Naive thymus-derived CD8-positive, alpha-beta T cell (primary cell): ENCODE results near the gene MRPL17. TPM values are rescaled to one million over a fixed set of nuclear protein-coding genes. Genes with fewer than 3 reads are reported as not detected.
A peak's percentile ranks its signal among the peaks of the same experiment; 100 is the strongest.

Experiments used
- ATAC-seq, 2 donors: fragments of 150-1000 bp; cut with Tn5 transposase in 1 of 2; sonication (Bioruptor Pico), chemical (Tn5 transposase) in 1 of 2; 1 replicate in 1 of 2; 2 replicates in 1 of 2; pipeline ENCODE4 v1.10.0; 2021; ENCODE audit warnings: mild to moderate bottlenecking in 2 of 2, moderate library complexity in 2 of 2
- POLR2A ChIA-PET: fragments of 350-600 bp; sonication (Branson Sonifier 250); formaldehyde crosslinking; loops from one replicate; lab custom pipeline; 2021; ENCODE audit warnings: antibody characterized with exemption; lab: Charles Lee
- DNase-seq, 10 donors: peaks; one replicate each; pipeline versions ENCODE4 v3.0.0 to v3.0.0-alpha.2; 2020 to 2022
- H3K27ac Mint-ChIP-seq, 10 donors: one replicate each; pipeline ENCODE4 v1.8.0; 2020 to 2022; ENCODE audit warnings: mild to moderate bottlenecking in 10 of 10, mixed read lengths in 10 of 10, moderate library complexity in 4 of 10, inconsistent platforms in 1 of 10
- H3K27me3 Mint-ChIP-seq, 5 donors: one replicate each; pipeline ENCODE4 v1.8.0; 2021 to 2022; ENCODE audit warnings: mixed read lengths in 5 of 5
- H3K36me3 Mint-ChIP-seq, 3 donors: one replicate each; pipeline ENCODE4 v1.8.0; 2020 to 2022; ENCODE audit warnings: mixed read lengths in 3 of 3, mild to moderate bottlenecking in 2 of 3, inconsistent platforms in 1 of 3
- H3K4me1 Mint-ChIP-seq, 4 donors: one replicate each; pipeline ENCODE4 v1.8.0; 2021 to 2022; ENCODE audit warnings: mixed read lengths in 4 of 4
- H3K4me3 Mint-ChIP-seq, 10 donors: one replicate each; pipeline ENCODE4 v1.8.0; 2020 to 2022; ENCODE audit warnings: mild to moderate bottlenecking in 10 of 10, mixed read lengths in 10 of 10, moderate library complexity in 6 of 10, inconsistent platforms in 1 of 10
- H3K9me3 Mint-ChIP-seq, 9 donors: one replicate each; pipeline ENCODE4 v1.8.0; 2020 to 2022; ENCODE audit warnings: mixed read lengths in 9 of 9, mild to moderate bottlenecking in 3 of 9, inconsistent platforms in 1 of 9, moderate library complexity in 1 of 9
- polyA plus RNA-seq, 3 donors: library from polyadenylated mRNA; unstranded; fragments of 300-500 nt; fragmentation: Illumina TruSeq; gene quantifications; one replicate each; pipeline ENCODE4 v1.2.3, GENCODE V29; 2021
- total RNA-seq, 8 experiments: library from RNA in 2 of 8; stranded (reverse) in 2 of 8; gene quantifications; one replicate each; pipeline ENCODE4 v1.2.3 and lab custom pipeline; 2021 to 2026

MRPL17 gene
- total and polyA plus RNA-seq, 5 experiments from 2014 or later = 16.2 to 30.1 (median 23.6) TPM

GRCh38 chr11:6664551-6664950, 18.6 kb downstream of the MRPL17 start:
- Mint-ChIP-seq H3K27me3 (no peaks in the 10 kb centered on the region), H3K27ac (peak overlapping the region in 3 of 10 donors; percentile 34 to 91 (median 47)), H3K4me3 (no peak overlapping the region), H3K36me3 (no peaks in the 10 kb centered on the region), H3K4me1 (peaks cover 22 to 39% (median 34%) of the 10 kb centered on the region in 4 donors), H3K9me3 (peaks cover 0 to 9% (median 0%) of the 10 kb centered on the region in 9 donors)
- POLR2A ChIA-PET = interaction anchor here (1.2 to 1.4 kb wide), 2 partner anchors 37 to 45 kb away, joined by 4 read pairs; partner anchors contain the start of gene TPP1
- DNase-seq (no peak), ATAC-seq (no peak)

GRCh38 chr11:6663794-6664469, 19.2 kb downstream of the MRPL17 start:
- Mint-ChIP-seq H3K36me3 (no peaks in the 10 kb centered on the region), H3K4me1 (peaks cover 22 to 34% (median 31%) of the 10 kb centered on the region in 4 donors), H3K9me3 (peaks cover 0 to 9% (median 0%) of the 10 kb centered on the region in 9 donors), H3K4me3 (no peak overlapping the region), H3K27ac (peak overlapping the region; percentile 26 to 91 (median 68)), H3K27me3 (no peaks in the 10 kb centered on the region)
- DNase-seq (no peak), ATAC-seq (peak in 1 of 2 donors; percentile 34)
- POLR2A ChIA-PET = interaction anchor here (1.4 kb wide), 1 partner anchor 45 kb away, joined by 4 read pairs; the partner anchor contains the start of gene TPP1

- DNase-seq (no peak), ATAC-seq (no peak)
- H3K27ac Mint-ChIP-seq = no peak overlapping the region
- peaks cover 8 to 29% (median 20%) of the 10 kb centered on the region in 4 donors for H3K4me1 Mint-ChIP-seq
- no peaks in the 10 kb centered on the region for H3K27me3 Mint-ChIP-seq
- H3K36me3 Mint-ChIP-seq = no peaks in the 10 kb centered on the region
- POLR2A ChIA-PET = no interaction called here
- no peaks in the 10 kb centered on the region for H3K9me3 Mint-ChIP-seq
- no peak overlapping the region for H3K4me3 Mint-ChIP-seq
Measured at GRCh38 chr11:6660712-6661111, 22.4 kb downstream of the MRPL17 start.

- POLR2A ChIA-PET = interaction anchor here (4.8 to 5.8 kb wide), 2 partner anchors 40 to 47 kb away, joined by 23 to 38 read pairs; partner anchors contain the start of genes TAF10 and TPP1
- no peak for DNase-seq
- Mint-ChIP-seq H3K27me3 (no peaks in the 10 kb centered on the region), H3K36me3 (no peaks in the 10 kb centered on the region), H3K4me1 (peaks cover 6 to 21% (median 16%) of the 10 kb centered on the region in 4 donors), H3K27ac (no peak overlapping the region), H3K4me3 (no peak overlapping the region), H3K9me3 (no peaks in the 10 kb centered on the region)
- no peak for ATAC-seq
Measured at GRCh38 chr11:6658647-6659046, 24.5 kb downstream of the MRPL17 start.

- Mint-ChIP-seq H3K27me3 (no peaks in the 10 kb centered on the region), H3K4me1 (peaks cover 4 to 13% (median 10%) of the 10 kb centered on the region in 4 donors), H3K36me3 (no peaks in the 10 kb centered on the region), H3K27ac (peak overlapping the region in 5 of 10 donors; percentile 22 to 81 (median 50)), H3K4me3 (peak overlapping the region in 9 of 10 donors; percentile 61 to 85 (median 76)), H3K9me3 (no peaks in the 10 kb centered on the region)
- DNase-seq (no peak), ATAC-seq (no peak)
- POLR2A ChIA-PET = interaction anchor here (0.8 to 5.8 kb wide), 7 partner anchors 10 to 53 kb away, joined by 3 to 38 read pairs (median 4); partner anchors contain the start of genes MRPL17, TAF10 and TPP1
Measured at GRCh38 chr11:6657346-6657745, 25.8 kb downstream of the MRPL17 start.

- no peak for ATAC-seq
Measured at GRCh38 chr11:6656936-6657335, 26.2 kb downstream of the MRPL17 start.

GRCh38 chr11:6656584-6656915, 26.6 kb downstream of the MRPL17 start:
- DNase-seq (no peak), ATAC-seq (no peak)
- Mint-ChIP-seq H3K27ac (peak overlapping the region; percentile 22 to 86 (median 69)), H3K9me3 (no peaks in the 10 kb centered on the region), H3K4me3 (peak overlapping the region; percentile 61 to 85 (median 78)), H3K4me1 (peaks cover 4 to 13% (median 10%) of the 10 kb centered on the region in 4 donors), H3K36me3 (no peaks in the 10 kb centered on the region), H3K27me3 (no peaks in the 10 kb centered on the region)
- POLR2A ChIA-PET = interaction anchor here (0.8 to 5.8 kb wide), 6 partner anchors 9 to 52 kb away, joined by 3 to 38 read pairs (median 5); partner anchors contain the start of genes MRPL17, TAF10 and TPP1

More at GRCh38 chr11:6656936-6657335, 26.2 kb downstream of the MRPL17 start:
- Mint-ChIP-seq H3K27me3 (no peaks in the 10 kb centered on the region), H3K4me3 (peak overlapping the region; percentile 61 to 85 (median 78)), H3K27ac (peak overlapping the region; percentile 4 to 81 (median 58)), H3K9me3 (no peaks in the 10 kb centered on the region), H3K4me1 (peaks cover 4 to 13% (median 10%) of the 10 kb centered on the region in 4 donors), H3K36me3 (no peaks in the 10 kb centered on the region)
- no peak for DNase-seq
- POLR2A ChIA-PET = interaction anchor here (0.8 to 5.8 kb wide), 7 partner anchors 10 to 53 kb away, joined by 3 to 38 read pairs (median 4); partner anchors contain the start of genes MRPL17, TAF10 and TPP1

- Mint-ChIP-seq H3K27me3 (no peaks in the 10 kb centered on the region), H3K4me3 (peak within 1 kb of the TSS; percentile 61 to 85 (median 78)), H3K4me1 (peaks cover 4 to 13% (median 10%) of the 10 kb centered on the region in 4 donors), H3K27ac (peak within 1 kb of the TSS; percentile 37 to 86 (median 69)), H3K36me3 (no peaks in the 10 kb centered on the region), H3K9me3 (no peaks in the 10 kb centered on the region)
- peak; percentile 4 to 23 for ATAC-seq
- POLR2A ChIA-PET = interaction anchor here (0.9 to 5.8 kb wide), 7 partner anchors 9 to 44 kb away, joined by 3 to 38 read pairs (median 5); partner anchors contain the start of genes MRPL17, TAF10 and TPP1
- peak in 5 of 10 donors; percentile 22 to 48 (median 28) for DNase-seq
Measured at GRCh38 chr11:6655790-6656583, 27.2 kb downstream of the MRPL17 start, which contains the start of gene DCHS1. Gene DCHS1, minus strand, starts transcription at chr11:6655809. Its CDS starts 14,196 bp downstream, at chr11:6641613.

- POLR2A ChIA-PET = interaction anchor here (0.9 to 5.8 kb wide), 8 partner anchors 8 to 43 kb away, joined by 3 to 38 read pairs (median 4); partner anchors contain the start of genes MRPL17, TAF10 and TPP1
- H3K27ac Mint-ChIP-seq = no peak overlapping the region
- H3K9me3 Mint-ChIP-seq = no peaks in the 10 kb centered on the region
- DNase-seq (peak; percentile 15 to 73 (median 42)), ATAC-seq (peak; percentile 63 to 66)
- H3K36me3 Mint-ChIP-seq = no peaks in the 10 kb centered on the region
- H3K27me3 Mint-ChIP-seq = no peaks in the 10 kb centered on the region
- H3K4me3 Mint-ChIP-seq = no peak overlapping the region
- H3K4me1 Mint-ChIP-seq = peaks cover 4 to 13% (median 10%) of the 10 kb centered on the region in 4 donors
Measured at GRCh38 chr11:6655020-6655789, 27.9 kb downstream of the MRPL17 start.

- Mint-ChIP-seq H3K4me3 (no peak overlapping the region), H3K36me3 (no peaks in the 10 kb centered on the region), H3K9me3 (no peaks in the 10 kb centered on the region), H3K27ac (no peak overlapping the region), H3K4me1 (peaks cover 4 to 13% (median 10%) of the 10 kb centered on the region in 4 donors), H3K27me3 (no peaks in the 10 kb centered on the region)
- POLR2A ChIA-PET = interaction anchor here (1.1 to 5.8 kb wide), 7 partner anchors 8 to 42 kb away, joined by 3 to 38 read pairs (median 4); partner anchors contain the start of genes MRPL17, TAF10 and TPP1
- ATAC-seq (peak; percentile 43 to 44), DNase-seq (peak in 2 of 10 donors; percentile 24 to 41)
Measured at GRCh38 chr11:6654281-6655019, 28.7 kb downstream of the MRPL17 start.

- Mint-ChIP-seq H3K27ac (no peak overlapping the region), H3K4me1 (peaks cover 4 to 13% (median 10%) of the 10 kb centered on the region in 4 donors), H3K9me3 (no peaks in the 10 kb centered on the region), H3K36me3 (no peaks in the 10 kb centered on the region), H3K27me3 (no peaks in the 10 kb centered on the region), H3K4me3 (no peak overlapping the region)
- ATAC-seq (no peak), DNase-seq (no peak)
- POLR2A ChIA-PET = interaction anchor here (1.1 to 5.8 kb wide), 6 partner anchors 9 to 41 kb away, joined by 3 to 38 read pairs (median 4); partner anchors contain the start of genes TAF10 and TPP1
Measured at GRCh38 chr11:6653656-6654055, 29.5 kb downstream of the MRPL17 start.
